Measurements from ENCODE around the gene KIT. TPM values are rescaled to one million over a fixed set of nuclear protein-coding genes. Genes with fewer than 3 reads are reported as not detected.

Gene KIT
- total and polyA plus RNA-seq, 2 of the 13 experiments (the other 11 are each of a cell fraction or from before 2014, with no cell fraction given), result not detected

- H2AFZ ChIP-seq (ENCODE audit: low read length), result no peak overlapping the region
- DNase-seq (ENCODE audit: low spot score), result no peak
- intact Hi-C loops (cut with micrococcal nuclease; ENCODE audit: unreplicated experiment), result no loop called here
- CTCF ChIA-PET (ENCODE audit: low intra/inter-chr PET ratio, low total read pairs), result no interaction called here
- BruUV-seq (replicated peaks), result no TSS peak
- H3K4me1 ChIP-seq (ENCODE audit: insufficient read depth, low read length), result no peaks in the 10 kb centered on the region
- no peaks in the 10 kb centered on the region for H3K9me3 ChIP-seq (ENCODE audit: low read length)
- no peak for FAIRE-seq
- no peak overlapping the region for H3K4me2 ChIP-seq (ENCODE audit: low read depth, low read length)
- no peak for ATAC-seq
- in situ Hi-C loops (cut with HindIII; ENCODE audit: extremely low pct_ligation_motif_present, low pct_unique_long_range_greater_than_20kb), result no loop called here
- POLR2A ChIA-PET, result no interaction called here
- 52% methylated on average over 3 of the region's 3 CpGs for WGBS (ENCODE audit: low lambda C conversion rate)
- H3K36me3 ChIP-seq (replicated peaks in 1 of 2; ENCODE audit: control insufficient read depth in 1 of 2, insufficient read depth in 2 of 2, low read length in 2 of 2), result no peaks in the 10 kb centered on the region
- no peak for TF ChIP-seq ZNF772 (CRISPR knock-in tag; IDR thresholded peaks at IDR 0.05)
- no peak for TF ChIP-seq ZNF569 (CRISPR knock-in tag; IDR thresholded peaks at IDR 0.05; ENCODE audit: borderline replicate concordance)
- TF ChIP-seq ZNF12 (CRISPR knock-in tag; IDR thresholded peaks at IDR 0.05), result no peak
- TF ChIP-seq, protein P1, sequence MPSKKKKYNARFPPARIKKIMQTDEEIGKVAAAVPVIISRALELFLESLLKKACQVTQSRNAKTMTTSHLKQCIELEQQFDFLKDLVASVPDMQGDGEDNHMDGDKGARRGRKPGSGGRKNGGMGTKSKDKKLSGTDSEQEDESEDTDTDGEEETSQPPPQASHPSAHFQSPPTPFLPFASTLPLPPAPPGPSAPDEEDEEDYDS (CRISPR knock-in tag; IDR thresholded peaks at IDR 0.05), result no peak
- no peak for TF ChIP-seq PRPF4 (IDR thresholded peaks at IDR 0.05; ENCODE audit: low read depth, low read length, poor library complexity, severe bottlenecking)
- TF ChIP-seq ZBED4 (CRISPR knock-in tag; IDR thresholded peaks at IDR 0.05; ENCODE audit: borderline replicate concordance), result no peak
- TF ChIP-seq, protein P2, sequence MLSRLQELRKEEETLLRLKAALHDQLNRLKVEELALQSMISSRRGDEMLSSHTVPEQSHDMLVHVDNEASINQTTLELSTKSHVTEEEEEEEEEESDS (CRISPR knock-in tag; IDR thresholded peaks at IDR 0.05; ENCODE audit: borderline replicate concordance), result no peak
- no peak for TF ChIP-seq DNMT3B (CRISPR knock-in tag; conservative IDR thresholded peaks at IDR 0.05)
- no peak for TF ChIP-seq SALL2 (CRISPR knock-in tag; IDR thresholded peaks at IDR 0.05)
- TF ChIP-seq ARNT2 (CRISPR knock-in tag; IDR thresholded peaks at IDR 0.05; ENCODE audit: low read depth), result no peak
- no peak for TF ChIP-seq AGO1 (IDR thresholded peaks at IDR 0.05; ENCODE audit: low read depth, low read length, poor library complexity, severe bottlenecking)
- TF ChIP-seq, protein P3, sequence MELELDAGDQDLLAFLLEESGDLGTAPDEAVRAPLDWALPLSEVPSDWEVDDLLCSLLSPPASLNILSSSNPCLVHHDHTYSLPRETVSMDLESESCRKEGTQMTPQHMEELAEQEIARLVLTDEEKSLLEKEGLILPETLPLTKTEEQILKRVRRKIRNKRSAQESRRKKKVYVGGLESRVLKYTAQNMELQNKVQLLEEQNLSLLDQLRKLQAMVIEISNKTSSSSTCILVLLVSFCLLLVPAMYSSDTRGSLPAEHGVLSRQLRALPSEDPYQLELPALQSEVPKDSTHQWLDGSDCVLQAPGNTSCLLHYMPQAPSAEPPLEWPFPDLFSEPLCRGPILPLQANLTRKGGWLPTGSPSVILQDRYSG (CRISPR knock-in tag; IDR thresholded peaks at IDR 0.05), result no peak
- no peak for TF ChIP-seq ZSCAN22 (CRISPR knock-in tag; IDR thresholded peaks at IDR 0.05)
- TF ChIP-seq MEIS1 (CRISPR knock-in tag; IDR thresholded peaks at IDR 0.05; ENCODE audit: borderline replicate concordance), result no peak
- no peaks in the 10 kb centered on the region for H4K20me1 ChIP-seq (ENCODE audit: insufficient read depth, low read length)
- no peak overlapping the region for H3K4me3 ChIP-seq (replicated peaks in 1 of 3; ENCODE audit: insufficient read depth in 1 of 3, low read depth in 2 of 3, low read length in 3 of 3)
- H3K9ac ChIP-seq (ENCODE audit: insufficient read depth, low read depth, low read length), result no peak overlapping the region
- H3K27ac ChIP-seq (ENCODE audit: extremely low read length, insufficient read depth, low read length), result no peak overlapping the region
- no peaks in the 10 kb centered on the region for H3K27me3 ChIP-seq (ENCODE audit: control insufficient read depth in 1 of 2, insufficient read depth in 2 of 2, low read length in 2 of 2)
- H3K79me2 ChIP-seq (ENCODE audit: insufficient read depth, low read length), result no peaks in the 10 kb centered on the region
Measured at GRCh38 chr4:54635318-54635717, 22.4 kb upstream of the KIT start.

Measured in HepG2 (cell line).